ENCODE data around the gene NPNT. TPM values are rescaled to one million over a fixed set of nuclear protein-coding genes. Genes with fewer than 3 reads are reported as not detected.

The NPNT gene
- total RNA-seq, 1 experiment from 2014 or later, result 1.4 TPM

DNA sequence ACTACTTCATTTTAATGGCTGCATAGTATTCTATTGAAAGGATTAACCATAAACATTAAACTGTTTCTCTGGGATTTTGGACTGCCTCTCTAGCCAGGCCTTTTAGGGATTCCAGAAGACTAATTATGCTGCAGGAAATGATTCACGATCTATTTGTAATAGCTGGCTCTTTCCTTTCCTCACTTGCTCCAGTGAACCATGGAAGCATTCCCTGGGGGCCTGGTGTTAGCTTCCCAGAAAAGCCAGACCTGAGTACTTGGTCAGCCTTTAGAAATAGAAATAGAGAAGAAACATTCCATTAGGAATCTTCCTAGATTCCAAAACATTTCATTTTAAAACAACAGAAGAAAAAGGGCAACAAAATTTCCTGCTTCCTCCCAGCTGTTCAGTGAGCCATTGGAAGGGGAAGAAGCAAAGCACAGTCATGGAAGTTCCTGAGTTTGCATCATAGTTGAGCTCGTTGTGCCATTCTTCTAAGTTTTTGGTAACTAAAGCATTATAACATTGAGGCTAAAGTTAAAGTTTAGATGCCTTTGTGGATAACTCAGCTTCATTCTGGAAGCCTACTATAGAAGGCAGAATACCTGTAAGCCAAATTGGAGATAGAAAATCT is 83.5 kb downstream of the NPNT start:
- no peak overlapping the region for H3K4me3 Mint-ChIP-seq
- H3K4me1 Mint-ChIP-seq, result peaks cover 12% of the 10 kb centered on the region
- TF ChIP-seq, protein P1, sequence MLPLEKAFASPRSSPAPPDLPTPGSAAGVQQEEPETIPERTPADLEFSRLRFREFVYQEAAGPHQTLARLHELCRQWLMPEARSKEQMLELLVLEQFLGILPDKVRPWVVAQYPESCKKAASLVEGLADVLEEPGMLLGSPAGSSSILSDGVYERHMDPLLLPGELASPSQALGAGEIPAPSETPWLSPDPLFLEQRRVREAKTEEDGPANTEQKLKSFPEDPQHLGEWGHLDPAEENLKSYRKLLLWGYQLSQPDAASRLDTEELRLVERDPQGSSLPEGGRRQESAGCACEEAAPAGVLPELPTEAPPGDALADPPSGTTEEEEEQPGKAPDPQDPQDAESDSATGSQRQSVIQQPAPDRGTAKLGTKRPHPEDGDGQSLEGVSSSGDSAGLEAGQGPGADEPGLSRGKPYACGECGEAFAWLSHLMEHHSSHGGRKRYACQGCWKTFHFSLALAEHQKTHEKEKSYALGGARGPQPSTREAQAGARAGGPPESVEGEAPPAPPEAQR (CRISPR knock-in tag; IDR thresholded peaks at IDR 0.05), result no peak
- peaks cover 13% of the 10 kb centered on the region for H3K36me3 Mint-ChIP-seq
- CTCF ChIA-PET, result no interaction called here
- POLR2A ChIA-PET, result no interaction called here
- peaks cover 3% of the 10 kb centered on the region; the same call in 1 of the 2 replicates for H3K27me3 Mint-ChIP-seq (ENCODE audit: low read depth)
- DNase-seq (ENCODE audit: low spot score) (no peak), ATAC-seq (no peak)
- H3K27ac Mint-ChIP-seq, result no peak overlapping the region
- peaks cover 19% of the 10 kb centered on the region for H3K9me3 Mint-ChIP-seq

DNA sequence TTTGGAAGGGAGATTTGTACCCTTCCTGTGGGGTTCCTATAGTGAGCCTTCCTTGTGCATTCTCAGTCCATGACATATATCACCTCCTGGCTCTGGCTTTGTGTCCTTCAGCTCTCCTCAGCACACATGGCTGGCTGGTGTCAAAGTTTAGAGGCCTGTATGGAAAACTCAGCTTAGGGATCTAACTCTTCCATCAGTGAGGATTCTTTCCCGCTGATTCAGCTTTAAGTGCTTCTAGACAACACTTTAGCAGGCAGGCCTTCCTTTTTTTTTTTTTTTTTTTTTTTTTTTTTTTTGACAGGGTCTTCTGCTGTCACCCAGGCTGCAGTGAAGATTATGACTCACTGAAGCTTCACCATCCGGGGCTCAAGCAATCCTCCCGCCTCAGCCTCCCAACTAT is 84.2 kb downstream of the NPNT start:
- no peak overlapping the region for H3K27ac Mint-ChIP-seq
- CTCF ChIA-PET, result no interaction called here

DNA sequence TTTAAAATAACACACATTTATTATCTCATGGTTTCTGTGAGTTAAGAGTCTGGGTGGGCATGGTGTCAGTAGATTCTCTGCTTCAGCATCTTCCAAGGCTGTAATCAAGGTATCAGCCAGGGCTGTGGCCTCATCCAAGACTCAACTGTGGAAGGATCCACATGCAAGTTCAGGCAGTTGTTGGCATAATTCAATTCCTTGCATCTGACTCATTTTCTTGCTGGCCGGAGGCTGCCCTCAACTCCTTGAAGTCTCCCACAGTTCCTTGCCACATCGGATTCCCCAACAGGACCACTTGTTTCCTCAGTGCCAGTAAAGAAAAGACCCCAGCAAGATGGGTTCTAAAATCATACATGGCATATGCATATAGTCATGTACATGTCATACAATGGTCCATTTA is 93.4 kb downstream of the NPNT start:
- DNase-seq (ENCODE audit: low spot score), result no peak
- Mint-ChIP-seq H3K4me1 (peaks cover 9% of the 10 kb centered on the region), H3K9me3 (peaks cover 20% of the 10 kb centered on the region), H3K36me3 (peaks cover 14% of the 10 kb centered on the region), H3K4me3 (no peak overlapping the region), H3K27me3 (ENCODE audit: low read depth) (peaks cover 2% of the 10 kb centered on the region), H3K27ac (no peak overlapping the region)
- CTCF ChIA-PET, result no interaction called here
- ATAC-seq, result no peak
- POLR2A ChIA-PET, result no interaction called here
- TF ChIP-seq, protein P2, sequence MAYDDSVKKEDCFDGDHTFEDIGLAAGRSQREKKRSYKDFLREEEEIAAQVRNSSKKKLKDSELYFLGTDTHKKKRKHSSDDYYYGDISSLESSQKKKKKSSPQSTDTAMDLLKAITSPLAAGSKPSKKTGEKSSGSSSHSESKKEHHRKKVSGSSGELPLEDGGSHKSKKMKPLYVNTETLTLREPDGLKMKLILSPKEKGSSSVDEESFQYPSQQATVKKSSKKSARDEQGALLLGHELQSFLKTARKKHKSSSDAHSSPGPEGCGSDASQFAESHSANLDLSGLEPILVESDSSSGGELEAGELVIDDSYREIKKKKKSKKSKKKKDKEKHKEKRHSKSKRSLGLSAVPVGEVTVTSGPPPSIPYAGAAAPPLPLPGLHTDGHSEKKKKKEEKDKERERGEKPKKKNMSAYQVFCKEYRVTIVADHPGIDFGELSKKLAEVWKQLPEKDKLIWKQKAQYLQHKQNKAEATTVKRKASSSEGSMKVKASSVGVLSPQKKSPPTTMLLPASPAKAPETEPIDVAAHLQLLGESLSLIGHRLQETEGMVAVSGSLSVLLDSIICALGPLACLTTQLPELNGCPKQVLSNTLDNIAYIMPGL (CRISPR knock-in tag; IDR thresholded peaks at IDR 0.05), result no peak
- TF ChIP-seq TEAD4 (CRISPR knock-in tag; IDR thresholded peaks at IDR 0.05), result no peak
- TF ChIP-seq, protein P3, sequence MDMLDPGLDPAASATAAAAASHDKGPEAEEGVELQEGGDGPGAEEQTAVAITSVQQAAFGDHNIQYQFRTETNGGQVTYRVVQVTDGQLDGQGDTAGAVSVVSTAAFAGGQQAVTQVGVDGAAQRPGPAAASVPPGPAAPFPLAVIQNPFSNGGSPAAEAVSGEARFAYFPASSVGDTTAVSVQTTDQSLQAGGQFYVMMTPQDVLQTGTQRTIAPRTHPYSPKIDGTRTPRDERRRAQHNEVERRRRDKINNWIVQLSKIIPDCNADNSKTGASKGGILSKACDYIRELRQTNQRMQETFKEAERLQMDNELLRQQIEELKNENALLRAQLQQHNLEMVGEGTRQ (CRISPR knock-in tag; IDR thresholded peaks at IDR 0.05), result no peak
- TF ChIP-seq, protein P4, sequence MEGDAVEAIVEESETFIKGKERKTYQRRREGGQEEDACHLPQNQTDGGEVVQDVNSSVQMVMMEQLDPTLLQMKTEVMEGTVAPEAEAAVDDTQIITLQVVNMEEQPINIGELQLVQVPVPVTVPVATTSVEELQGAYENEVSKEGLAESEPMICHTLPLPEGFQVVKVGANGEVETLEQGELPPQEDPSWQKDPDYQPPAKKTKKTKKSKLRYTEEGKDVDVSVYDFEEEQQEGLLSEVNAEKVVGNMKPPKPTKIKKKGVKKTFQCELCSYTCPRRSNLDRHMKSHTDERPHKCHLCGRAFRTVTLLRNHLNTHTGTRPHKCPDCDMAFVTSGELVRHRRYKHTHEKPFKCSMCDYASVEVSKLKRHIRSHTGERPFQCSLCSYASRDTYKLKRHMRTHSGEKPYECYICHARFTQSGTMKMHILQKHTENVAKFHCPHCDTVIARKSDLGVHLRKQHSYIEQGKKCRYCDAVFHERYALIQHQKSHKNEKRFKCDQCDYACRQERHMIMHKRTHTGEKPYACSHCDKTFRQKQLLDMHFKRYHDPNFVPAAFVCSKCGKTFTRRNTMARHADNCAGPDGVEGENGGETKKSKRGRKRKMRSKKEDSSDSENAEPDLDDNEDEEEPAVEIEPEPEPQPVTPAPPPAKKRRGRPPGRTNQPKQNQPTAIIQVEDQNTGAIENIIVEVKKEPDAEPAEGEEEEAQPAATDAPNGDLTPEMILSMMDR (IDR thresholded peaks at IDR 0.05), result no peak
- TF ChIP-seq ESRRA (CRISPR knock-in tag; IDR thresholded peaks at IDR 0.05; ENCODE audit: borderline replicate concordance), result no peak
- no peak for TF ChIP-seq GABPB1 (CRISPR knock-in tag; IDR thresholded peaks at IDR 0.05)
- no peak for TF ChIP-seq IRF2 (CRISPR knock-in tag; IDR thresholded peaks at IDR 0.05; ENCODE audit: borderline replicate concordance, low read depth)
- TF ChIP-seq, protein P5, sequence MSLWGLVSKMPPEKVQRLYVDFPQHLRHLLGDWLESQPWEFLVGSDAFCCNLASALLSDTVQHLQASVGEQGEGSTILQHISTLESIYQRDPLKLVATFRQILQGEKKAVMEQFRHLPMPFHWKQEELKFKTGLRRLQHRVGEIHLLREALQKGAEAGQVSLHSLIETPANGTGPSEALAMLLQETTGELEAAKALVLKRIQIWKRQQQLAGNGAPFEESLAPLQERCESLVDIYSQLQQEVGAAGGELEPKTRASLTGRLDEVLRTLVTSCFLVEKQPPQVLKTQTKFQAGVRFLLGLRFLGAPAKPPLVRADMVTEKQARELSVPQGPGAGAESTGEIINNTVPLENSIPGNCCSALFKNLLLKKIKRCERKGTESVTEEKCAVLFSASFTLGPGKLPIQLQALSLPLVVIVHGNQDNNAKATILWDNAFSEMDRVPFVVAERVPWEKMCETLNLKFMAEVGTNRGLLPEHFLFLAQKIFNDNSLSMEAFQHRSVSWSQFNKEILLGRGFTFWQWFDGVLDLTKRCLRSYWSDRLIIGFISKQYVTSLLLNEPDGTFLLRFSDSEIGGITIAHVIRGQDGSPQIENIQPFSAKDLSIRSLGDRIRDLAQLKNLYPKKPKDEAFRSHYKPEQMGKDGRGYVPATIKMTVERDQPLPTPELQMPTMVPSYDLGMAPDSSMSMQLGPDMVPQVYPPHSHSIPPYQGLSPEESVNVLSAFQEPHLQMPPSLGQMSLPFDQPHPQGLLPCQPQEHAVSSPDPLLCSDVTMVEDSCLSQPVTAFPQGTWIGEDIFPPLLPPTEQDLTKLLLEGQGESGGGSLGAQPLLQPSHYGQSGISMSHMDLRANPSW (CRISPR knock-in tag; conservative IDR thresholded peaks at IDR 0.05; ENCODE audit: low read depth), result no peak
- TF ChIP-seq ATF1 (CRISPR knock-in tag; IDR thresholded peaks at IDR 0.05), result no peak
- no peak for TF ChIP-seq SMAD3 (CRISPR knock-in tag; IDR thresholded peaks at IDR 0.05; ENCODE audit: borderline replicate concordance)
- TF ChIP-seq NFE2L1 (CRISPR knock-in tag; IDR thresholded peaks at IDR 0.05), result no peak
- TF ChIP-seq RELA (CRISPR knock-in tag; IDR thresholded peaks at IDR 0.05; ENCODE audit: borderline replicate concordance), result no peak
- TF ChIP-seq NR1H2 (CRISPR knock-in tag; IDR thresholded peaks at IDR 0.05), result no peak

More for the DNA sequence above, 84.2 kb downstream of the NPNT start:
- POLR2A ChIA-PET, result no interaction called here
- TF ChIP-seq GABPB1 (CRISPR knock-in tag; IDR thresholded peaks at IDR 0.05), result no peak
- TF ChIP-seq, protein P6, sequence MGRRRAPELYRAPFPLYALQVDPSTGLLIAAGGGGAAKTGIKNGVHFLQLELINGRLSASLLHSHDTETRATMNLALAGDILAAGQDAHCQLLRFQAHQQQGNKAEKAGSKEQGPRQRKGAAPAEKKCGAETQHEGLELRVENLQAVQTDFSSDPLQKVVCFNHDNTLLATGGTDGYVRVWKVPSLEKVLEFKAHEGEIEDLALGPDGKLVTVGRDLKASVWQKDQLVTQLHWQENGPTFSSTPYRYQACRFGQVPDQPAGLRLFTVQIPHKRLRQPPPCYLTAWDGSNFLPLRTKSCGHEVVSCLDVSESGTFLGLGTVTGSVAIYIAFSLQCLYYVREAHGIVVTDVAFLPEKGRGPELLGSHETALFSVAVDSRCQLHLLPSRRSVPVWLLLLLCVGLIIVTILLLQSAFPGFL (CRISPR knock-in tag; IDR thresholded peaks at IDR 0.05; ENCODE audit: borderline replicate concordance), result no peak
- no peak for TF ChIP-seq TP53 (CRISPR knock-in tag; IDR thresholded peaks at IDR 0.05)
- no peak for TF ChIP-seq NFATC4 (CRISPR knock-in tag; IDR thresholded peaks at IDR 0.05)
- no peak for TF ChIP-seq CREM (CRISPR knock-in tag; IDR thresholded peaks at IDR 0.05)
- TF ChIP-seq ZNF317 (CRISPR knock-in tag; IDR thresholded peaks at IDR 0.05; ENCODE audit: borderline replicate concordance, low read depth), result no peak
- no peak for TF ChIP-seq ZBTB21 (CRISPR knock-in tag; IDR thresholded peaks at IDR 0.05; ENCODE audit: borderline replicate concordance)
- no peak for TF ChIP-seq ZNF121 (CRISPR knock-in tag; IDR thresholded peaks at IDR 0.05)
- TF ChIP-seq RELA (CRISPR knock-in tag; IDR thresholded peaks at IDR 0.05; ENCODE audit: borderline replicate concordance), result no peak
- no peak for TF ChIP-seq NR3C1 (CRISPR knock-in tag; conservative IDR thresholded peaks at IDR 0.05; ENCODE audit: low read depth)
- no peak for TF ChIP-seq EMX1 (CRISPR knock-in tag; IDR thresholded peaks at IDR 0.05)
- H3K36me3 Mint-ChIP-seq, result peaks cover 20% of the 10 kb centered on the region
- ATAC-seq (no peak), DNase-seq (ENCODE audit: low spot score) (no peak)
- H3K27me3 Mint-ChIP-seq (ENCODE audit: low read depth), result peaks cover 4% of the 10 kb centered on the region
- peaks cover 5% of the 10 kb centered on the region for H3K4me1 Mint-ChIP-seq
- peaks cover 25% of the 10 kb centered on the region for H3K9me3 Mint-ChIP-seq
- no peak overlapping the region for H3K4me3 Mint-ChIP-seq
